ENCODE data around the gene IGFL2.

- TF ChIP-seq CTCF (IDR thresholded peaks at IDR 0.05; ENCODE audit: low read length) (no peak), EZH2phosphoT487 (IDR thresholded peaks at IDR 0.05; ENCODE audit: low read length) (no peak), EZH2 (optimal IDR thresholded peaks at IDR 0.05; ENCODE audit: low read depth, low read length) (no peak)
Measured at GRCh38 chr19:46133777-46134241, 14.2 kb upstream of the IGFL2 start.

All from MM.1S (cell line).